ENCODE results near the gene SYMPK. TPM values are rescaled to one million over a fixed set of nuclear protein-coding genes. Genes with fewer than 3 reads are reported as not detected.

SYMPK gene
- total and polyA plus RNA-seq, 10 donors = 56.3 to 148 (median 75.9) TPM

- 0 to 1% (median 1%) methylated on average over 30 to 107 of the region's 107 CpGs for WGBS, 5 donors
- Histone ChIP-seq H3K9me3 (no peaks in the 10 kb centered on the region), H3K27ac (peak within 1 kb of the TSS; percentile 79 to 95 (median 92)), H3K4me1 (peaks cover 25 to 52% (median 43%) of the 10 kb centered on the region in 6 donors), H3K4me3 (peak within 1 kb of the TSS; percentile 73 to 93 (median 77)), H3K27me3 (replicated peaks in 1 of 7) (no peaks in the 10 kb centered on the region), H3K36me3 (peaks cover 0 to 30% (median 12%) of the 10 kb centered on the region in 6 donors)
- TF ChIP-seq CTCF (IDR thresholded peaks at IDR 0.05 in 8 of 11, conservative IDR thresholded peaks at IDR 0.05 in 3 of 11) (peak in 3 of 11 experiments; percentile 8 to 25 (median 13)), POLR2A (IDR thresholded peaks at IDR 0.05) (peak in 1 of 3 donors; percentile 49), POLR2AphosphoS5 (IDR thresholded peaks at IDR 0.05) (peak; percentile 87 to 89 (median 89))
- intact Hi-C loops (cut with DNase I; ENCODE audit: low total_unique reads) = no loop called here
- DNase-seq = peak; percentile 98
Measured at GRCh38 chr19:45885556-45886426, 22.8 kb upstream of the SYMPK start, which contains the start of gene IRF2BP1. TSS of gene IRF2BP1 (minus strand) at chr19:45886141. CDS start at chr19:45885774, 367 bp downstream.

GRCh38 chr19:45884682-45885555 is 22.0 kb upstream of the SYMPK start:
- intact Hi-C loops (cut with DNase I; ENCODE audit: low total_unique reads) = no loop called here
- H3K27ac ChIP-seq = peak overlapping the region; percentile 79 to 95 (median 92)
- H3K27me3 ChIP-seq (replicated peaks in 1 of 7) = peaks cover 0 to 4% (median 0%) of the 10 kb centered on the region in 7 donors
- TF ChIP-seq POLR2A (IDR thresholded peaks at IDR 0.05) (no peak), CTCF (IDR thresholded peaks at IDR 0.05 in 8 of 11, conservative IDR thresholded peaks at IDR 0.05 in 3 of 11) (no peak), POLR2AphosphoS5 (IDR thresholded peaks at IDR 0.05) (no peak)
- H3K4me3 ChIP-seq = peak overlapping the region; percentile 73 to 93 (median 77)
- H3K36me3 ChIP-seq = peaks cover 0 to 21% (median 9%) of the 10 kb centered on the region in 6 donors
- peak; percentile 85 for DNase-seq
- H3K9me3 ChIP-seq = no peaks in the 10 kb centered on the region
- 66 to 92% (median 71%) methylated on average over 27 to 72 of the region's 72 CpGs for WGBS, 5 donors
- H3K4me1 ChIP-seq = peaks cover 25 to 52% (median 43%) of the 10 kb centered on the region in 6 donors

- peak; percentile 82 for DNase-seq
- no peak for TF ChIP-seq POLR2A (IDR thresholded peaks at IDR 0.05)
- TF ChIP-seq POLR2AphosphoS5 (IDR thresholded peaks at IDR 0.05) = no peak
- TF ChIP-seq CTCF (IDR thresholded peaks at IDR 0.05 in 8 of 11, conservative IDR thresholded peaks at IDR 0.05 in 3 of 11) = no peak
- WGBS, 5 donors = 87 to 95% (median 92%) methylated on average over 17 to 57 of the region's 57 CpGs
- H3K27ac ChIP-seq = no peak overlapping the region
- intact Hi-C loops (cut with DNase I; ENCODE audit: low total_unique reads) = no loop called here
- peaks cover 0 to 18% (median 9%) of the 10 kb centered on the region in 6 donors for H3K36me3 ChIP-seq
- peak overlapping the region in 3 of 8 donors; percentile 74 to 76 (median 75) for H3K4me3 ChIP-seq
- peaks cover 25 to 52% (median 43%) of the 10 kb centered on the region in 6 donors for H3K4me1 ChIP-seq
- H3K9me3 ChIP-seq = no peaks in the 10 kb centered on the region
- H3K27me3 ChIP-seq (replicated peaks in 1 of 7) = peaks cover 0 to 13% (median 0%) of the 10 kb centered on the region in 7 donors
Measured at GRCh38 chr19:45883881-45884681, 21.1 kb upstream of the SYMPK start.

Measured in spleen (tissue), 11 donors.